CD8-positive, alpha-beta memory T cell (primary cell): ENCODE data around the gene SDF2L1. TPM values are rescaled to one million over a fixed set of nuclear protein-coding genes. Genes with fewer than 3 reads are reported as not detected.
"Not testable (repeated sequence)": the region's sequence is repeated elsewhere in the genome, so short reads cannot be mapped to it uniquely, and the experiment has no call there.

ENCODE experiments used
- CTCF ChIA-PET: fragments of 350-600 bp; sonication (Branson Sonifier 250); formaldehyde crosslinking; loops from one replicate; lab custom pipeline; 2021; ENCODE audit warnings: antibody characterized with exemption; lab: Charles Lee
- POLR2A ChIA-PET: fragments of 350-600 bp; sonication (Branson Sonifier 250); formaldehyde crosslinking; loops from one replicate; lab custom pipeline; 2021; ENCODE audit warnings: antibody characterized with exemption; lab: Charles Lee
- DNase-seq, 5 donors: peaks; one replicate each; pipeline versions ENCODE4 v3.0.0 to v3.0.0-alpha.2; 2020 to 2022; ENCODE audit warnings: mixed read lengths in 1 of 5
- H3K27ac ChIP-seq: one replicate; pipeline ENCODE4 v1.7.0; 2013; ENCODE audit warnings: low read depth, mild to moderate bottlenecking, low read length, moderate library complexity
- H3K27me3 ChIP-seq: 2 replicates; pipeline ENCODE4 v1.7.0; 2013; ENCODE audit warnings: low read length, mild to moderate bottlenecking; ENCODE audit not compliant: insufficient read depth, poor library complexity, severe bottlenecking
- H3K36me3 ChIP-seq: 2 replicates; pipeline ENCODE4 v1.7.0; 2013; ENCODE audit warnings: mild to moderate bottlenecking, low read length, moderate library complexity; ENCODE audit not compliant: insufficient read depth
- H3K4me1 ChIP-seq: 2 replicates; pipeline ENCODE4 v1.7.0; 2013; ENCODE audit warnings: mild to moderate bottlenecking, low read length, moderate library complexity; ENCODE audit not compliant: insufficient read depth
- H3K4me3 ChIP-seq: 2 replicates; pipeline ENCODE4 v1.7.0; 2013; ENCODE audit warnings: mild to moderate bottlenecking, low read length
- H3K9me3 ChIP-seq: 2 replicates; pipeline ENCODE4 v1.7.0; 2013; ENCODE audit warnings: mild to moderate bottlenecking, low read length
- H3K27ac Mint-ChIP-seq, 8 donors: one replicate each; pipeline ENCODE4 v1.8.0; 2020 to 2021; ENCODE audit warnings: mixed read lengths in 8 of 8, mild to moderate bottlenecking in 6 of 8, inconsistent platforms in 3 of 8, moderate library complexity in 3 of 8
- H3K27me3 Mint-ChIP-seq, 2 donors: one replicate each; pipeline ENCODE4 v1.8.0; 2020 to 2021; ENCODE audit warnings: mixed read lengths in 2 of 2, mild to moderate bottlenecking in 1 of 2, moderate library complexity in 1 of 2
- H3K36me3 Mint-ChIP-seq, 3 donors: one replicate each; pipeline ENCODE4 v1.8.0; 2020 to 2021; ENCODE audit warnings: mixed read lengths in 3 of 3, inconsistent platforms in 1 of 3, mild to moderate bottlenecking in 1 of 3
- H3K4me1 Mint-ChIP-seq, 3 donors: one replicate each; pipeline ENCODE4 v1.8.0; 2020 to 2021; ENCODE audit warnings: mixed read lengths in 3 of 3, inconsistent platforms in 1 of 3, mild to moderate bottlenecking in 1 of 3
- H3K4me3 Mint-ChIP-seq, 7 donors: one replicate each; pipeline ENCODE4 v1.8.0; 2020 to 2021; ENCODE audit warnings: mixed read lengths in 7 of 7, mild to moderate bottlenecking in 6 of 7, moderate library complexity in 4 of 7, inconsistent platforms in 2 of 7
- H3K9me3 Mint-ChIP-seq, 5 donors: one replicate each; pipeline ENCODE4 v1.8.0; 2020 to 2022; ENCODE audit warnings: mixed read lengths in 5 of 5, mild to moderate bottlenecking in 3 of 5, moderate library complexity in 2 of 5, inconsistent platforms in 1 of 5
- polyA plus RNA-seq: library from polyadenylated mRNA; unstranded; fragments of 300-500 nt; fragmentation: Illumina TruSeq; gene quantifications from one replicate; pipeline ENCODE4 v1.2.3, GENCODE V29; 2021
- total RNA-seq, 2 experiments: library from RNA; stranded (reverse); gene quantifications; one replicate each; pipeline ENCODE4 v1.2.3, GENCODE V29; 2021

SDF2L1 gene
- total and polyA plus RNA-seq, 3 experiments from 2014 or later, result 71.5 to 99.6 (median 74.7) TPM

GRCh38 chr22:21690401-21690801 lies 48.3 kb downstream of the SDF2L1 start:
- H3K9me3 Mint-ChIP-seq, result no peaks in the 10 kb centered on the region
- H3K36me3 Mint-ChIP-seq, result peaks cover 0 to 80% (median 5%) of the 10 kb centered on the region in 3 donors
- no peak overlapping the region for H3K4me3 ChIP-seq
- peak overlapping the region in 7 of 8 donors; percentile 12 to 89 (median 71) for H3K27ac Mint-ChIP-seq
- peaks cover 8 to 19% (median 10%) of the 10 kb centered on the region in 3 donors for H3K4me1 Mint-ChIP-seq
- H3K27ac ChIP-seq, result no peak overlapping the region
- no peak for DNase-seq
- ChIA-PET CTCF (interaction anchor here (1.5 kb wide), 1 partner anchor 61 kb away, joined by 3 read pairs; the partner anchor contains the start of gene YDJC), POLR2A (interaction anchor here (0.7 kb wide), 1 partner anchor 105 kb away, joined by 7 read pairs; no protein-coding TSS in a partner anchor)
- H3K4me1 ChIP-seq, result no peaks in the 10 kb centered on the region
- no peak overlapping the region for H3K4me3 Mint-ChIP-seq
- H3K9me3 ChIP-seq, result no peaks in the 10 kb centered on the region
- no peaks in the 10 kb centered on the region for H3K27me3 Mint-ChIP-seq
- peaks cover 46% of the 10 kb centered on the region for H3K36me3 ChIP-seq
- no peaks in the 10 kb centered on the region for H3K27me3 ChIP-seq

- Histone ChIP-seq H3K36me3 (peaks cover 51% of the 10 kb centered on the region), H3K27me3 (no peaks in the 10 kb centered on the region), H3K9me3 (no peaks in the 10 kb centered on the region), H3K4me3 (no peak overlapping the region), H3K4me1 (no peaks in the 10 kb centered on the region), H3K27ac (no peak overlapping the region)
- ChIA-PET POLR2A (no interaction called here), CTCF (interaction anchor here (1.1 kb wide), 1 partner anchor 13 kb away, joined by 3 read pairs; no protein-coding TSS in a partner anchor)
- Mint-ChIP-seq H3K27ac (peak overlapping the region in 3 of 8 donors; percentile 47 to 78 (median 77)), H3K27me3 (peaks cover 0 to under 1% of the 10 kb centered on the region in 2 donors), H3K4me3 (no peak overlapping the region), H3K9me3 (no peaks in the 10 kb centered on the region), H3K4me1 (peaks cover 8 to 19% (median 10%) of the 10 kb centered on the region in 3 donors), H3K36me3 (peaks cover 0 to 82% (median 8%) of the 10 kb centered on the region in 3 donors)
- DNase-seq, result no peak
Observed at GRCh38 chr22:21691816-21692215, 49.7 kb downstream of the SDF2L1 start.

- H3K4me1 ChIP-seq, H3K9me3 Mint-ChIP-seq, DNase-seq, H3K27me3 Mint-ChIP-seq, H3K27ac ChIP-seq, H3K27me3 ChIP-seq, H3K9me3 ChIP-seq, POLR2A ChIA-PET, H3K4me3 Mint-ChIP-seq, H3K4me3 ChIP-seq: not testable (repeated sequence)
- Mint-ChIP-seq H3K36me3 (peaks cover 0 to 84% (median 8%) of the 10 kb centered on the region in 3 donors), H3K27ac (peak overlapping the region in 2 of 8 donors; percentile 54 to 87), H3K4me1 (peaks cover 8 to 19% (median 10%) of the 10 kb centered on the region in 3 donors)
- peaks cover 47% of the 10 kb centered on the region for H3K36me3 ChIP-seq
- CTCF ChIA-PET, result interaction anchor here (0.9 to 1.1 kb wide), 2 partner anchors 12 to 19 kb away, joined by 3 read pairs; no protein-coding TSS in a partner anchor
Observed at GRCh38 chr22:21692856-21693255, 50.8 kb downstream of the SDF2L1 start.

GRCh38 chr22:21693333-21693998 lies 51.4 kb downstream of the SDF2L1 start:
- Histone ChIP-seq H3K36me3 (peaks cover 49% of the 10 kb centered on the region), H3K27ac (no peak overlapping the region), H3K27me3 (no peaks in the 10 kb centered on the region), H3K4me3 (no peak overlapping the region), H3K9me3 (no peaks in the 10 kb centered on the region), H3K4me1 (no peaks in the 10 kb centered on the region)
- Mint-ChIP-seq H3K27me3 (peaks cover 0 to 1% of the 10 kb centered on the region in 2 donors), H3K27ac (no peak overlapping the region), H3K9me3 (no peaks in the 10 kb centered on the region), H3K36me3 (peaks cover 0 to 84% (median 9%) of the 10 kb centered on the region in 3 donors), H3K4me3 (no peak overlapping the region), H3K4me1 (peaks cover 8 to 19% (median 10%) of the 10 kb centered on the region in 3 donors)
- ChIA-PET POLR2A (no interaction called here), CTCF (interaction anchor here (0.9 kb wide), 1 partner anchor 18 kb away, joined by 3 read pairs; no protein-coding TSS in a partner anchor)
- DNase-seq, result no peak

Other genes with a start within 250 kb of the SDF2L1 start
- gene HIC2, start 224.9 kb upstream of the SDF2L1 start, total RNA-seq, result 1 to 10 TPM; 6.1 to 6.8 TPM
- gene HIC2, start 224.9 kb upstream of the SDF2L1 start, polyA plus RNA-seq, result 0.60 TPM
- under 1 TPM; 0.64 to 0.70 TPM for gene TMEM191C, start 174.9 kb upstream of the SDF2L1 start, total RNA-seq
- 2.2 TPM for gene TMEM191C, start 174.9 kb upstream of the SDF2L1 start, polyA plus RNA-seq
- gene RIMBP3C, start 90.8 kb upstream of the SDF2L1 start, total RNA-seq, result under 1 TPM; 0.37 to 0.44 TPM
- 0.33 TPM for gene RIMBP3C, start 90.8 kb upstream of the SDF2L1 start, polyA plus RNA-seq
- gene UBE2L3, start 74.6 kb upstream of the SDF2L1 start, total RNA-seq, result 10 to 100 TPM; 74.3 to 80.2 TPM
- gene UBE2L3, start 74.6 kb upstream of the SDF2L1 start, polyA plus RNA-seq, result 109 TPM
- gene YDJC, start 12.3 kb upstream of the SDF2L1 start, total RNA-seq, result 10 to 100 TPM; 75.2 to 79.0 TPM
- 61.1 TPM for gene YDJC, start 12.3 kb upstream of the SDF2L1 start, polyA plus RNA-seq
- under 1 TPM; 0.48 to 0.51 TPM for gene CCDC116, start 9.5 kb upstream of the SDF2L1 start, total RNA-seq
- not detected for gene CCDC116, start 9.5 kb upstream of the SDF2L1 start, polyA plus RNA-seq
- gene PPIL2, start 23.7 kb downstream of the SDF2L1 start, total RNA-seq, result 10 to 100 TPM; 42.4 to 47.3 TPM
- gene PPIL2, start 23.7 kb downstream of the SDF2L1 start, polyA plus RNA-seq, result 38.7 TPM
- gene YPEL1, start 93.5 kb downstream of the SDF2L1 start, total RNA-seq, result 1 to 10 TPM; 2.4 to 2.6 TPM
- 27.0 TPM for gene YPEL1, start 93.5 kb downstream of the SDF2L1 start, polyA plus RNA-seq
- gene MAPK1, start 225.3 kb downstream of the SDF2L1 start, total RNA-seq, result 100 to 1,000 TPM; 132 to 134 TPM
- gene MAPK1, start 225.3 kb downstream of the SDF2L1 start, polyA plus RNA-seq, result 103 TPM